GM21390 (cell line): ENCODE measurements around the gene PPP2R3B.

Experiments used
- ATAC-seq: cut with Tn5 transposase; IDR thresholded peaks from one replicate; pipeline ENCODE4 v1.9.1; 2021; ENCODE audit not compliant: unreplicated experiment

Gene PPP2R3B

GRCh38 chrX:370963-371745 lies 15.6 kb downstream of the PPP2R3B start:
- ATAC-seq: no peak

GRCh38 chrX:370244-370962 lies 16.3 kb downstream of the PPP2R3B start:
- ATAC-seq: no peak

- ATAC-seq: no peak
Observed at GRCh38 chrX:369563-370101, 17.1 kb downstream of the PPP2R3B start.

- no peak for ATAC-seq
Observed at GRCh38 chrX:368811-369562, 17.7 kb downstream of the PPP2R3B start.

- no peak for ATAC-seq
Observed at GRCh38 chrX:367866-368265, 18.8 kb downstream of the PPP2R3B start.

- ATAC-seq: no peak
Observed at GRCh38 chrX:367349-367748, 19.4 kb downstream of the PPP2R3B start.

- ATAC-seq: no peak
Observed at GRCh38 chrX:363621-364375, 22.9 kb downstream of the PPP2R3B start.

GRCh38 chrX:362937-363620 lies 23.6 kb downstream of the PPP2R3B start:
- ATAC-seq: no peak

GRCh38 chrX:362351-362750 lies 24.4 kb downstream of the PPP2R3B start:
- ATAC-seq: no peak

- ATAC-seq: no peak
Observed at GRCh38 chrX:361231-362145, 25.2 kb downstream of the PPP2R3B start.

- no peak for ATAC-seq
Observed at GRCh38 chrX:360496-361150, 26.1 kb downstream of the PPP2R3B start.

- no peak for ATAC-seq
Observed at GRCh38 chrX:358651-359143, 28.0 kb downstream of the PPP2R3B start.

- no peak for ATAC-seq
Observed at GRCh38 chrX:357693-358471, 28.8 kb downstream of the PPP2R3B start.

- ATAC-seq: no peak
Observed at GRCh38 chrX:357035-357692, 29.5 kb downstream of the PPP2R3B start.

- no peak for ATAC-seq
Observed at GRCh38 chrX:356385-357034, 30.2 kb downstream of the PPP2R3B start.

- ATAC-seq: no peak
Observed at GRCh38 chrX:355329-356050, 31.2 kb downstream of the PPP2R3B start.
